IMR-90 (cell line): ENCODE measurements around the gene VNN1. TPM values are rescaled to one million over a fixed set of nuclear protein-coding genes. Genes with fewer than 3 reads are reported as not detected.

ENCODE experiments used
- ATAC-seq: fragments of 200-7000 bp; cut with Tn5 transposase; 2 replicates; pipeline ENCODE4 v1.9.1; 2020; ENCODE audit warnings: low read depth, mild to moderate bottlenecking, moderate library complexity
- BruUV-seq: library from RNA; stranded (reverse); fragments of 400-500 nt; replicated peaks from 2 replicates; lab custom pipeline; 2021; lab: Mats Ljungman, UMichigan
- CTCF ChIA-PET: fragments of 300-600 bp; formaldehyde crosslinking; extraction: SDS; loops from one replicate; lab custom pipeline; 2021; ENCODE audit warnings: antibody characterized with exemption; lab: Yijun Ruan, JAX
- POLR2A ChIA-PET: fragments of 300-600 bp; sonication (Branson Sonifier 250); formaldehyde crosslinking; loops from one replicate; lab custom pipeline; 2022; ENCODE audit warnings: antibody characterized with exemption; ENCODE audit not compliant: unreplicated experiment; lab: Charles Lee
- DNase-seq: peaks from one replicate; pipeline ENCODE4 v3.0.0; 2013
- H2AFZ ChIP-seq: replicated peaks from 2 replicates; pipeline ENCODE3; 2013; ENCODE audit warnings: low read length, mild to moderate bottlenecking; ENCODE audit not compliant: poor library complexity
- H2AK5ac ChIP-seq: 2 replicates; pipeline ENCODE4 v1.6.1; 2013; ENCODE audit warnings: low read depth, low read length, inconsistent platforms
- H2AK9ac ChIP-seq: replicated peaks from 2 replicates; pipeline ENCODE3; 2013; ENCODE audit warnings: mild to moderate bottlenecking, low read depth, low read length, moderate library complexity; ENCODE audit not compliant: poor library complexity
- H2BK120ac ChIP-seq: 2 replicates; pipeline ENCODE4 v1.6.1; 2013; ENCODE audit warnings: low read depth, low read length, inconsistent platforms
- H2BK15ac ChIP-seq: 3 replicates; pipeline ENCODE4 v1.6.1; 2013; ENCODE audit warnings: low read depth, low read length, inconsistent platforms
- H2BK20ac ChIP-seq: 2 replicates; pipeline ENCODE4 v1.6.1; 2013; ENCODE audit warnings: low read depth, mild to moderate bottlenecking, inconsistent platforms, low read length, moderate library complexity
- H2BK5ac ChIP-seq: 2 replicates; pipeline ENCODE4 v1.6.1; 2013; ENCODE audit warnings: mild to moderate bottlenecking, low read depth, low read length, inconsistent platforms; ENCODE audit not compliant: poor library complexity, severe bottlenecking
- H3K14ac ChIP-seq: replicated peaks from 2 replicates; pipeline ENCODE4 v1.6.1; 2013; ENCODE audit warnings: low read depth, low read length, inconsistent platforms
- H3K18ac ChIP-seq: 2 replicates; pipeline ENCODE4 v1.6.1; 2013; ENCODE audit warnings: low read depth, low read length, control low read depth
- H3K23ac ChIP-seq: 2 replicates; pipeline ENCODE4 v1.6.1; 2013; ENCODE audit warnings: low read depth, low read length, inconsistent platforms
- H3K27ac ChIP-seq: 2 replicates; pipeline ENCODE4 v1.5.1; 2013; ENCODE audit warnings: mild to moderate bottlenecking, control low read depth, low read length; ENCODE audit not compliant: insufficient read depth
- H3K27me3 ChIP-seq: 2 replicates; pipeline ENCODE4 v1.6.1; 2013; ENCODE audit warnings: low read length; ENCODE audit not compliant: control insufficient read depth, insufficient read depth
- H3K36me3 ChIP-seq: 2 replicates; pipeline ENCODE4 v1.6.1; 2013; ENCODE audit warnings: low read length, mixed read lengths; ENCODE audit not compliant: control insufficient read depth, insufficient read depth
- H3K4ac ChIP-seq: 2 replicates; pipeline ENCODE4 v1.6.1; 2013; ENCODE audit warnings: low read depth, low read length, inconsistent platforms
- H3K4me1 ChIP-seq: 2 replicates; pipeline ENCODE4 v1.6.1; 2013; ENCODE audit warnings: low read length, mixed read lengths; ENCODE audit not compliant: control insufficient read depth, insufficient read depth
- H3K4me2 ChIP-seq: 2 replicates; pipeline ENCODE4 v1.6.1; 2013; ENCODE audit warnings: low read depth, mild to moderate bottlenecking, control low read depth, low read length, moderate library complexity
- H3K4me3 ChIP-seq: 2 replicates; pipeline ENCODE4 v1.5.1; 2013; ENCODE audit warnings: low read depth, mild to moderate bottlenecking, control low read depth, low read length, moderate library complexity; ENCODE audit not compliant: insufficient read depth
- H3K56ac ChIP-seq: 2 replicates; pipeline ENCODE4 v1.6.1; 2013; ENCODE audit warnings: low read length, inconsistent platforms; ENCODE audit not compliant: insufficient read depth; ENCODE audit errors: extremely low read depth
- H3K79me1 ChIP-seq, 2 experiments: 2 replicates each; pipeline ENCODE4 v1.6.1; 2013; ENCODE audit warnings: low read length in 2 of 2, inconsistent platforms in 1 of 2, low read depth in 1 of 2
- H3K9ac ChIP-seq: 2 replicates; pipeline ENCODE4 v1.6.1; 2013; ENCODE audit warnings: low read depth, low read length, control low read depth
- H3K9me1 ChIP-seq: 2 replicates; pipeline ENCODE4 v1.6.1; 2013; ENCODE audit warnings: low read length, inconsistent platforms; ENCODE audit not compliant: insufficient read depth
- H3K9me3 ChIP-seq: 2 replicates; pipeline ENCODE4 v1.6.1; 2013; ENCODE audit warnings: low read length; ENCODE audit not compliant: control insufficient read depth, insufficient read depth
- H4K20me1 ChIP-seq: 2 replicates; pipeline ENCODE4 v1.6.1; 2013; ENCODE audit warnings: low read length, inconsistent platforms; ENCODE audit not compliant: insufficient read depth
- H4K5ac ChIP-seq: 2 replicates; pipeline ENCODE4 v1.6.1; 2013; ENCODE audit warnings: mild to moderate bottlenecking, low read depth, low read length, control low read depth
- H4K8ac ChIP-seq, 2 experiments: 2 replicates each; pipeline ENCODE4 v1.6.1; 2013; ENCODE audit warnings: low read depth in 2 of 2, low read length in 2 of 2, control low read depth in 1 of 2, inconsistent platforms in 1 of 2
- H4K91ac ChIP-seq: 2 replicates; pipeline ENCODE4 v1.6.1; 2013; ENCODE audit warnings: low read depth, low read length, inconsistent platforms; ENCODE audit not compliant: insufficient read depth
- BHLHE40 ChIP-seq: fragments of 150-350 bp; IDR thresholded peaks from 2 replicates; pipeline ENCODE4 v1.6.1; 2016; ENCODE audit warnings: mild to moderate bottlenecking, low read depth, low read length
- CEBPB ChIP-seq: IDR thresholded peaks from 2 replicates; pipeline ENCODE4 v1.6.1; 2012; ENCODE audit warnings: low read depth, low read length, improper control_type of control experiment
- CHD1 ChIP-seq: IDR thresholded peaks from 2 replicates; pipeline ENCODE4 v1.6.1; 2012; ENCODE audit warnings: low read depth, low read length, improper control_type of control experiment
- CTCF ChIP-seq: conservative IDR thresholded peaks from 2 replicates; pipeline ENCODE4 v1.5.1; 2012; ENCODE audit warnings: mild to moderate bottlenecking, low read depth, low read length, improper control_type of control experiment
- ELK1 ChIP-seq: fragments of 150-350 bp; IDR thresholded peaks from 2 replicates; pipeline ENCODE4 v1.6.1; 2016; ENCODE audit warnings: low read depth, mild to moderate bottlenecking, low read length, moderate library complexity, borderline replicate concordance
- FOS ChIP-seq: fragments of 150-350 bp; IDR thresholded peaks from 2 replicates; pipeline ENCODE4 v1.6.1; 2016; ENCODE audit warnings: low read depth, low read length
- MAFK ChIP-seq: IDR thresholded peaks from 2 replicates; pipeline ENCODE4 v1.6.1; 2012; ENCODE audit warnings: low read depth, low read length, improper control_type of control experiment
- MAZ ChIP-seq: IDR thresholded peaks from 2 replicates; pipeline ENCODE4 v1.6.1; 2012; ENCODE audit warnings: low read depth, mild to moderate bottlenecking, low read length, improper control_type of control experiment, moderate library complexity, borderline replicate concordance
- MXI1 ChIP-seq: IDR thresholded peaks from 2 replicates; pipeline ENCODE4 v1.6.1; 2012; ENCODE audit warnings: low read depth, mild to moderate bottlenecking, low read length, moderate library complexity, borderline replicate concordance
- NFE2L2 ChIP-seq: fragments of 150-350 bp; IDR thresholded peaks from 2 replicates; pipeline ENCODE4 v1.6.1; 2016; ENCODE audit warnings: low read depth, mild to moderate bottlenecking, low read length
- POLR2A ChIP-seq: IDR thresholded peaks from 2 replicates; pipeline ENCODE4 v1.6.1; 2012; ENCODE audit warnings: mild to moderate bottlenecking, low read depth, low read length
- RAD21 ChIP-seq: IDR thresholded peaks from 2 replicates; pipeline ENCODE4 v1.6.1; 2012; ENCODE audit warnings: low read length, improper control_type of control experiment
- RCOR1 ChIP-seq: IDR thresholded peaks from 2 replicates; pipeline ENCODE4 v1.6.1; 2012; ENCODE audit warnings: mild to moderate bottlenecking, low read length, improper control_type of control experiment; ENCODE audit not compliant: insufficient replicate concordance
- RFX5 ChIP-seq: IDR thresholded peaks from 2 replicates; pipeline ENCODE4 v1.8.0; 2012; ENCODE audit warnings: low read depth, mild to moderate bottlenecking, low read length, moderate library complexity
- SMC3 ChIP-seq: fragments of 150-350 bp; IDR thresholded peaks from 2 replicates; pipeline ENCODE4 v1.6.1; 2016; ENCODE audit warnings: low read depth, mild to moderate bottlenecking, antibody characterized with exemption, low read length, moderate library complexity
- USF2 ChIP-seq: fragments of 150-350 bp; IDR thresholded peaks from 2 replicates; pipeline ENCODE4 v1.6.1; 2017; ENCODE audit warnings: mild to moderate bottlenecking, antibody characterized with exemption, low read length, low read depth
- WGBS, 2 experiments: methylation state at CpG; one replicate each; pipeline versions ENCODE4 v1.1.5 to v1.1.7; 2013; ENCODE audit warnings: missing lambda C conversion rate in 2 of 2; ENCODE audit not compliant: insufficient read length in 1 of 2; ENCODE audit errors: extremely low coverage in 2 of 2; 5-methylcytosine and 5-hydroxymethylcytosine counted together
- dilution Hi-C: fragments of 300-500 bp; cut with HindIII; formaldehyde crosslinking; loops from one replicate; pipeline ENCODE4 v1.14.3; 2018; ENCODE audit warnings: low sequenced_read_pairs; ENCODE audit not compliant: unreplicated experiment
- in situ Hi-C: fragments of 300-500 bp; cut with MboI; formaldehyde crosslinking; loops from 3 replicates; pipeline ENCODE4 v1.14.3; 2019; ENCODE audit warnings: low sequenced_read_pairs, inconsistent platforms, mixed read lengths
- intact Hi-C: fragments of 100-400 bp; cut with micrococcal nuclease; formaldehyde crosslinking; loops from 2 replicates; pipeline ENCODE4 v1.10.0; 2022
- polyA plus RNA-seq, 3 experiments: library from polyadenylated mRNA; depleted of rRNA; stranded (reverse); fragments of >200 nt; gene quantifications; 2 replicates each; pipeline ENCODE4 v1.2.3, GENCODE V29; 2012; ENCODE audit warnings: low replicate concordance in 1 of 3
- total RNA-seq: library from RNA; depleted of rRNA; stranded (reverse); fragments of >200 nt; gene quantifications from 2 replicates; pipeline ENCODE4 v1.2.3, GENCODE V29; 2012

The VNN1 gene
- total and polyA plus RNA-seq, 2 of the 4 experiments (the other 2 are of a cell fraction), result 0.07 TPM; not detected in 1

- intact Hi-C loops, result no loop called here
- TF ChIP-seq CTCF (no peak), POLR2A (no peak), ELK1 (no peak), BHLHE40 (no peak), MAFK (no peak), SMC3 (no peak), FOS (no peak), CEBPB (no peak), CHD1 (no peak), MXI1 (no peak), NFE2L2 (no peak), MAZ (no peak), USF2 (no peak), RCOR1 (no peak), RAD21 (no peak), RFX5 (no peak)
- H3K9ac ChIP-seq, result no peak overlapping the region
- no peak overlapping the region for H4K91ac ChIP-seq
- ChIA-PET POLR2A (interaction anchor here (0.6 kb wide), 1 partner anchor 11 kb away, joined by 4 read pairs; no protein-coding TSS in a partner anchor), CTCF (interaction anchor here (0.6 kb wide), 1 partner anchor 30 kb away, joined by 5 read pairs; no protein-coding TSS in a partner anchor)
- no peak overlapping the region for H3K14ac ChIP-seq
- H3K4me2 ChIP-seq, result no peak overlapping the region
- WGBS, 2 experiments, result no CpG with 5 or more reads among the region's 1 CpG
- no peak overlapping the region for H2AFZ ChIP-seq
- H2AK5ac ChIP-seq, result no peak overlapping the region
- H3K4me1 ChIP-seq, result no peaks in the 10 kb centered on the region
- H2BK5ac ChIP-seq, result no peak overlapping the region
- no peak for ATAC-seq
- no peak overlapping the region for H4K8ac ChIP-seq
- no peaks in the 10 kb centered on the region for H3K9me3 ChIP-seq
- H4K5ac ChIP-seq, result no peak overlapping the region
- H4K20me1 ChIP-seq, result no peaks in the 10 kb centered on the region
- H3K79me1 ChIP-seq, result no peaks in the 10 kb centered on the region
- no TSS peak for BruUV-seq
- no peaks in the 10 kb centered on the region; the same call in 1 of the 2 replicates for H3K27me3 ChIP-seq
- no peak overlapping the region for H2BK15ac ChIP-seq
- H3K9me1 ChIP-seq, result no peaks in the 10 kb centered on the region
- no peak overlapping the region for H3K4ac ChIP-seq
- no peak for DNase-seq
- no peak overlapping the region for H3K27ac ChIP-seq
- H2AK9ac ChIP-seq, result no peak overlapping the region
- H3K36me3 ChIP-seq, result no peaks in the 10 kb centered on the region
- in situ Hi-C loops, result loop anchor here (25.0 kb wide), 1 partner anchor 90 kb away; the partner anchor contains the start of gene TAAR1
- H2BK120ac ChIP-seq, result no peak overlapping the region
- H3K23ac ChIP-seq, result no peak overlapping the region
- no peak overlapping the region for H2BK20ac ChIP-seq
- no peak overlapping the region for H3K18ac ChIP-seq
- no peak overlapping the region for H3K56ac ChIP-seq
- dilution Hi-C loops, result no loop called here
- no peak overlapping the region for H3K4me3 ChIP-seq
Measured at GRCh38 chr6:132751828-132752227, 38.0 kb upstream of the VNN1 start.
